ENCODE results near the gene ADPGK.
A peak's percentile ranks its signal among the peaks of the same experiment; 100 is the strongest.
"Not testable (repeated sequence)": the region's sequence is repeated elsewhere in the genome, so short reads cannot be mapped to it uniquely, and the experiment has no call there.

The ADPGK gene

DNA sequence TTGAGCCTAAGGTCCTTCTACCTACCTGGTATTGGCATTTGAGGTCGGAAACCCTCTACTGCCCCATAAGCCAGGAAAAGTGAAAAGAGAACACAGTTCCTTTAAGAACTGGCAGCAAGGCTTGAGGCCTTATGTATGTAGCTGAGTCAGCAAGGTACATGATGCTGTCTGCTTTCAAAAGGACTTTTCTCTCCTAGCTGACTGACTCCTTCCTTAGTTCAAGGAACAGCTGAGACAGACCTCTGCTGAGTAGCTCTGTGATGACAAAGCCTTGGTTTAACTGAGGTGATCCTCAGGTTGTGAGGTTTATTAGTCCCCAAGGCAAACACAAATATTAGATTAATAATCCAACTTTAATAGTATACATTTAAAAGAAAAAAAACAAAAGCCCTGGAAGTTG is 45.8 kb downstream of the ADPGK start:
- no peak for DNase-seq

DNA sequence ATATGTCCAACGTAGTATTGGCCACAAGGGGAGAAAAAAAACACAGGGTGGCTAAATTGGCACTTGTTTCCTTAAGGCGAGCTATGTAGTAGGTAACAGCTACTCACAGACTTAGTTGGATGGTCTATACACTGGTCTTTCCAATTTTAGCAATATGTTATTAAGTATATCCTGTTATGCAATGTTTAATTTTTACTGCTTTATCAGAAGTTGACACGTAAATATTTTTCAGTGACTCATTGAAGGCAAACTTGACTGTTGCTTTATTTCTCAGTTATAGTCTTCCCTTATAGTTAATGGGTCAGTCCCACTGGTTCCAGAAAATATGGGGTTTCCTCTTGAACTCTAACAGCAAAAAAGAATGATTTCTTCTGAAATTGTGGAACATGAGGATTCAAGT is 46.5 kb downstream of the ADPGK start:
- DNase-seq = no peak

DNA sequence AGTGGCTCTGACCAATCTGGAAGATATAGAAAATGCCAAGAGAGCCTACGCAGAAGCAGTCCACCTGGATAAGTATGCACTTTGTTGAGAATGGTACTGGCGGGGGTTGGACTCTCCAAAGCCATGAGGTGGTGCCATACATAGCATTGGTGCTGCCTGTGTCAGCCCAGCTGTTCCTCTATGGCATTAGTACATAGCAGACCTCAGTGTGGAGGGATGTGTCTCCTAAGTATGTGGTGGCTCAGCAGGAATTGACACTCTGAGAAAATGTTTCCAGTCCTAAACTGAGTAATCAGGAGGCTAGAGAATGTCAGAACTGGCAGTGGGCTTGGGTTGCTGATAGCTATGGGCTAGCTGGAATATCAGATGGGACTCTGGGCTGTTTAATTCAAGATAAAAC is 48.4 kb downstream of the ADPGK start:
- DNase-seq = no peak

DNA sequence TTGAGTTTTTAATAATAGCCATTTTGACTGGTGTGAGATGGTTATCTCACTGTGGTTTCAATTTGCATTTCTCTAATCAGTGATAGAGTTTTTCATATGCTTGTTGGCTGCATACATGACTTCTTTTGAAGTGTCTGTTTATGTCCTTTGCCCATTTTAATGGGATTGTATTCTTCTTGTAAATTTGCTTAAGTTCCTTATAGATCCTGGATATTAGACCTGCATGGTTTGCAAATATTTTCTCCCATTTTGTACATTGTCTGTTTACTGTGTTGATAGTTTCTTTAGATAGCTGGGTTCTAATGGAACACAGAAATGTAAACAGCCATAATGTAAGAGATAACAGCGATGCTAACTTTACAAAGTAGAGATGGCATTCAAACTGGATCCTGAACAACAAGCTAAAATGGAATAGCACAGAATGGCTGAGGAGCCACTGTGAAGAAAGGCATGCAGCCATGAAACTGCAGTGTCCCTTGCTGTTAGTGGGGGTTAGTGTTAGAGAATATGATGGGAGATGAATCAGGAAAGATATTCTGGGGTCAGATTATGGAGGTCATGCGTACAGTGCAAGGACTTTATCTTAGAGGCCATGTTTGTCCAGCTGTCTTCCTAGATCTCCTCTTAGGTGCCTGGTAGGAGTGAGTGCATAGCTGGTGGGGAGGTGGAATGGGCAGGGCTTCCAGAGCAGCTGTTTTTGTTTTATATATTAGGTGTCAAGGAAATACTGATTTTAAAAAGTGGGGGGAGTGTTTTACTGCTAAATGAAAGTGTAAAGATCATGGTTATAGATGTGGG is 49.4 kb downstream of the ADPGK start:
- no peak for DNase-seq

DNA sequence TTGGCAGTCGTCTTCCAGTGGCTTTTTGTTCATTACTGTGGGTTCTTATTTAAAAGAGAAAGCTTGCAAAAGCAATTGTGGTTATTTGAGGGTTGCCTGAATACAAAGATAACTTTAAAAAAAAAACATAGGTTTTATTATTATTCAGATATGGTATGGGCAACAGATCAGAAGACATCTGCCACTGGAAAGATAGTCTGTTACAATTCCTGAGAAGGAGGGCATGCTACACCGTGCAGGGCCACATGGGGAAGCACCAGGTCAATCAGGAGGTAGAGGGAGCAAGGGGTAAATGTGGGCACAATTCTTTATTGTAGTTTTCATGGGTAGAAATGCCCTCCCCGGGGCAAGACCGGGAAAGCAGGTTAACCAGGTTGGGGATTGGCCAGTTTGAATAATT is 51.0 kb downstream of the ADPGK start:
- DNase-seq = no peak

DNA sequence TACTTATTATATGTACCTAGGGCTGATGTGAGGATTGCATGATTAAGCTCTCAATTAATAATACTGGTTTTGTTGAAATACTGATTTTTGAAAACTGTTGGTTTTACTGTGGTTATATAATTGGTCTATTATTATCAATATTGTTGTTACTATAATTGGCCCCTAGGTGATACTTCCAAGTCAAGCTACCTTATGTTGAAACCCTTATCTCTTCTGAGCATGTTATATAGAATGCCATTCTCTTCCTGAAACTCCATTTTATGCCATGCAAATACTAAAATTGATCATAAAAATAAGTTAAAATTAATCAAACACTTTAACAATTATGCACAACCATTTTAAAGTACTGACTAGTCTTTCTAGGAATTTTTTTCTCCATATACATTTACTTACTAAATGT is 51.5 kb downstream of the ADPGK start:
- no peak for DNase-seq

DNA sequence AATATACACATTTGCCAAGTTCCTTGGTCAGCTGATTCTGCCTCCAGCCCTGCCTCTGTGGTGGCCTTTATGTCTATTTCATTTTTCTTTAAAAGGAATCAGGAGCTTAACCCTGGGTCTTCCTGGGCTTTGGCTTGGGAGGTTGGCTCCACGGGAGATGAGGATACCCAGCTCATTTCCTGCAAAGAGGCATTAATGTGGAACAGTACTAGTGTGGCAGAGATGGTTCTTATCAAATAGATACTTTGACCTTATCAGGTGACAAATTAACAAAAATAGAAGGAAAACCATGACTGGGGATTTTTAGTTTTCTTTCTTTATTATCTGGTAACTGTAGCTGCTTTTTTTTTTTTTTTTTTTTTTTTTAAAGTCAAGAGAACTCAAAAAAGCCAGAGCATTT is 54.7 kb downstream of the ADPGK start:
- no peak for DNase-seq

DNA sequence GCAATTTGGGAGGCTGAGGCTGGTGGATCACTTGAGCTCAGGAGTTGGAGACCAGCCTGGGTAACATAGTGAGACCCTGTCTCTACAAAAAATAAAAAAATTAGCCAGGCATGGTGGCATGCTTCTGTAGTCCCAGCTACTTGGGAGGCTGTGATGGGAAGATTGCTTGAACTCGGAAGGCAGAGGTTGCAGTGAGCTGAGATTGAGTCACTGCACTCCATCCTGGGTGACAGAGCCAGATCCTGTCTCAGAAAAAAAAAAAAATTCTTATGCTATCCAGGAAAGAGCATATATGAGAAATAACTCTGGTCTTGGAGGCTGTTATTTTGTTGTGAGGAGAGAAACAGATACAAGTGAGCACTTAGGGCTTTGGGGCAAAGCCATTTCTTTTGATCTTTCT is 55.3 kb downstream of the ADPGK start:
- DNase-seq = not testable (repeated sequence)

DNA sequence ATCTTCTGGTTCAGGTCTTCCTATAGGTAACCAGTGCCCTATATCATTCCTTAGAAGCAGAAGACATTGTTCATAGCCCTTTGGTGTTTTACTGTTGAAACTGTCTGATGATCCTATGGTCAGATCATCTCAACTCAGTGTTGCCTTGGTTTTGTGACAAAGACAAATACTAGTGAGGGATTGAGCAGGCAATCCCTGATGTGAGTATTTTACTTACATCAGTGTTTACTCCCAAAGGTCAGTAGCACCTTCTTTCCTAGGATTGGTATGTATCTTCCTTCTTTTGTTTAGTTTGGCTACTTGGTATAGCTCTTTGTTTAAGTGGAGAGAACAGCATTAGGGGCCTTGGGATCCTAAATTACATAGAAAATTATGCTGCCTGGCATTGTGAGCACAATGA is 56.4 kb downstream of the ADPGK start:
- DNase-seq = no peak

DNA sequence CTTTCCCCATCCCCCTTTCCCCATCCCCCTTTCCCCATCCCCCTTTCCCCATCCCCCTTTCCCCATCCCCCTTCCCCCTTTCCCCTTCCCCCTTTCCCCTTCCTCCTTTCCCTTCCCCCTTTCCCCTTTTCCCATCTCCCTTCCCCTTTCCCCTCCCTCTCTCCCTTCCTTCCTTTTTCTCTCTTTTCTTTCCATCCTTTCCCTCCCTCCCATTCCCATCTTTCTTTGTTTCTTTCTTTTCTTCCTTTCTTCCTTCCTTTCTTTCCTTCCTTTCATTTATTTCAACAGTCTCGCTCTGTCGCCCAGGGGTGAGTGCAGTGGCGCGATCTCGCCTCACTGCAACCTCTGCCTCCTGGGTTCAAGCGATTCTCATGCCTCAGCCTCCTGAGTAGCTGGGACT is 57.7 kb downstream of the ADPGK start:
- not testable (repeated sequence) for DNase-seq

DNA sequence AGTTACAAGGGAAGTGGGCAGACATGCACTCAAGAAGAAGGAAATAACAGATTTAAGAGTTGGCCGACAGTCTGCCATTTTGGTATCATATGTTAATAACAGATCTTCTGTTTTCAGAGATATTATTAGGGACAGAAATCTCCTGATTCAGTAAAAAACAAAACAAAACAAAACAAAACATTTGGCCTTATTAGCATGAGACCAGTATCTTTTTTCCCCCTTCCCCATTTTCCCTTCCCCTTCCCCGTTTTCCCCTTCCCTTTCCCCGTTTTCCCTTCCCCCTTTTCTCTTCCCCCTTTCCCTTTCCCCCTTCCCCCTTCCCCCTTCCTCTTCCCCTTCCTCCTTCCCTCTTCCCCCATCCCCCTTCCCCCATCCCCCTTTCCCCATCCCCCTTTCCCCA is 58.1 kb downstream of the ADPGK start:
- no peak for DNase-seq

DNA sequence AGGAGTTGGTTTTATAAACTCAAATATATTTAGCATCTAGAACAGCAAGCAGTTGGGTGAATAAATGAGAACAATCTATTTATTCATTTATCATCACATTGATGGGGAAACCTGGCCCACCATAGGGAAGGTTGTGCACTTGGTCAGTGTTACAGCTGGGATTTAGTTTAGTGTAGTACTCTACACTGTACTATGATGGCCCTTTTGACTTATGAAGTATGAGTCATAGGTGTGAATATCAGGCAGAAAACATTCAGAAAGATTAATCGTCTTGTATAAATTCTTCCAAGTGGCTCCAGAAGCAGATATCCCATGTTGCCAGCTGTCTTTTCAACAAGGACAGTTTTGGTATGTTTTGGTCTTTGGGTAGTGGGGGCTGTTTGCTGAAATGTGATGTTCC is 59.5 kb downstream of the ADPGK start:
- DNase-seq = no peak

DNA sequence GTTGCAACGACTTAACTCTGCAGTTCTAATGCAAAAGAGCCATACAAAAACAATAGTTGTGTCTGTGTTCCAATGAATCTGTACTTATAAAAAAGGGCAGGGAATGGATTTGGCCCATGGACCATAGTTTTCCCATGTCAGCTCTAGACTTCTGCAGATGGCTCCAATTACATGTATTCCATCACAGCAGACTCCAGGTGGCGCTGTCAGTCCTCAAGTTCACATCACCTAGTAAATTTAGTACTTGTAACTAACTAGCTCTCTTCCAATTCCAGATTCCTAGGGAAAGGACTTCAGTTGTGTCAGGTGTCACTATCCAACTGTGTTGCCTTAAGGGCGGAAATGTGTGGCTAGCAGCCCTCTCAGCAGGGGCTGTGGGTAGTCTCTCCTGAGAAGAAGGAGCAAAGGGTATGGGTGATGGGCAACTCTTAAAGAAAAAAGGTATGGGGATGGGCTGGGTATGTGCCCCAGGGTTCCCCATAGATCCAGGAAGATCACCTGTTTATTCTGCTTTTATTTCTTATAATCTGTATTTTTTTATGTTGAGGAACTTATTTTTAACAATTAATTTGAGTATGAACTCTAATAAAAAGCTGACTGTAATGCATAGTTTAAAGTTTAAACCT is 61.4 kb downstream of the ADPGK start:
- peak; percentile 45 for DNase-seq

DNA sequence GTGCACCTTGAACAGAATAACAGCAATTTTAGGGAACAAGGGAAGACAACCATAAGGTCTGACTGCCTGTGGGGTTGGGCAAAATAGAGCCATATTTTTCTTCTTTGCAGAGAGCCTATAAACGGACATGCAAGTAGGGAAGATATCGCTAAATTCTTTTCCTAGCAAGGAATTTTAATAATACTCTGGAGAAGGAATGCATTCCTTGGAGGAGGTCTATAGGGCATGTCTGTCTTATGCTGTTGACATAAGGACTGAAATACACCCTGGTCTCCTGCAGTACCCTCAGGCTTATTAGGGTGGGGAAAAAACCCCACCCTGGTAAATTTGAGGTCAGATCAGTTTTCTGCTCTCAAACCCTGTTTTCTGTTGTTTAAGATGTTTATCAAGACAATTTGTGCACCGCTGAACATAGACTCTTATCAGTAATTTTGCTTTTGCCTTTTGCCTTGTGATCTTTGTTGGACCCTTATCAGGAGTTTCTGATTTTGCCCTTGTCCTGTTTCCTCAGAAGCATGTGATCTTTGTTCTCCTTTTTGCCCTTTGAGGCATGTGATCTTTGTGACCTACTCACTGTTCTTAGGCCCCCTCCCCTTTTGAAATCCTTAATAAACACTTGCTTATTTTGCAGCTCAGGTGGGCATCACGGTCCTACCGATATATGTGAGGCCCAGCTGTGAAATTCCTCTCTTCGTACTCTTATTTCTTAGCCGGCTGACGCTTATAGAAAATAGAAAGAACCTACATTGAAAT is 74.8 kb downstream of the ADPGK start:
- not testable (repeated sequence) for DNase-seq

DNA sequence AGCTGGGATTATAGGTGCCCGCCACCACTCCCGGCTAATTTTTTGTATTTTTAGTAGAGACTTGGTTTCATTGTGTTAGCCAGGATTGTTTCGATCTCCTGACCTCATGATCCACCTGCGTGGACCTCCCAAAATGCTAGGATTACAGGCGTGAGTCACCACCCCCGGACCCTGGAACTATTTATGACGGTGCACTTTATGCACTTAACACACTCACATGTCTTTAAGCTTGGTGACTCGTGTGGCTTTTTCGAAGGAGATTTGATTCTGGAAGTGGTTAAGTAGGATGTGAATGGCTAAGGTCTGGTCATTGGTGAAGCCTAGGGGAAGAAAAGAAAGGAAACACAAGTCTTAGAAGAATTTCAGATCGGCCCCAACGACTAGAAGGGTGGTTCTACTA is 77.3 kb downstream of the ADPGK start:
- DNase-seq = no peak

Data from NCI-H774 (cell line).